Muscle of leg (tissue), 11 donors: ENCODE measurements around the gene RRAGC. TPM values are rescaled to one million over a fixed set of nuclear protein-coding genes. Genes with fewer than 3 reads are reported as not detected.
A peak's percentile ranks its signal among the peaks of the same experiment; 100 is the strongest.

Experiments used
- DNase-seq: peaks from one replicate; pipeline ENCODE4 v3.0.0; 2013
- H3K27ac ChIP-seq: one replicate; pipeline ENCODE4 v1.5.1; 2013; ENCODE audit warnings: mild to moderate bottlenecking, low read length, control low read depth
- H3K27me3 ChIP-seq: one replicate; pipeline ENCODE4 v1.6.1; 2013; ENCODE audit warnings: low read length; ENCODE audit not compliant: control insufficient read depth, insufficient read depth
- H3K36me3 ChIP-seq: one replicate; pipeline ENCODE4 v1.6.1; 2013; ENCODE audit warnings: low read length; ENCODE audit not compliant: control insufficient read depth, insufficient read depth
- H3K4me1 ChIP-seq: one replicate; pipeline ENCODE4 v1.6.1; 2013; ENCODE audit warnings: low read length; ENCODE audit not compliant: control insufficient read depth, insufficient read depth
- H3K4me3 ChIP-seq: one replicate; pipeline ENCODE4 v1.5.1; 2013; ENCODE audit warnings: low read length, control low read depth
- H3K9me3 ChIP-seq: replicated peaks from 2 replicates; pipeline ENCODE4 v1.6.1; 2013; ENCODE audit warnings: low read depth, low read length; ENCODE audit not compliant: control insufficient read depth
- WGBS: methylation state at CpG from one replicate; pipeline ENCODE4 v1.1.5; 2013; ENCODE audit warnings: missing lambda C conversion rate; ENCODE audit not compliant: insufficient coverage; 5-methylcytosine and 5-hydroxymethylcytosine counted together
- polyA plus RNA-seq, 8 donors: library from polyadenylated mRNA; unstranded; fragments of 120-200 nt; gene quantifications; one replicate each; pipeline versions ENCODE4 v1.2.1 to v1.2.3, GENCODE V29; 2013; ENCODE audit warnings: inconsistent platforms in 1 of 8, low replicate concordance in 1 of 8; ENCODE audit not compliant: insufficient read length in 8 of 8, insufficient read depth in 1 of 8
- total RNA-seq: library from RNA; stranded (reverse); fragments of 120-200 nt; gene quantifications from one replicate; pipeline ENCODE4 v1.2.4, GENCODE V29; 2013

Gene RRAGC
- total and polyA plus RNA-seq, 9 donors, result 13.6 to 26.2 (median 20.7) TPM

DNA sequence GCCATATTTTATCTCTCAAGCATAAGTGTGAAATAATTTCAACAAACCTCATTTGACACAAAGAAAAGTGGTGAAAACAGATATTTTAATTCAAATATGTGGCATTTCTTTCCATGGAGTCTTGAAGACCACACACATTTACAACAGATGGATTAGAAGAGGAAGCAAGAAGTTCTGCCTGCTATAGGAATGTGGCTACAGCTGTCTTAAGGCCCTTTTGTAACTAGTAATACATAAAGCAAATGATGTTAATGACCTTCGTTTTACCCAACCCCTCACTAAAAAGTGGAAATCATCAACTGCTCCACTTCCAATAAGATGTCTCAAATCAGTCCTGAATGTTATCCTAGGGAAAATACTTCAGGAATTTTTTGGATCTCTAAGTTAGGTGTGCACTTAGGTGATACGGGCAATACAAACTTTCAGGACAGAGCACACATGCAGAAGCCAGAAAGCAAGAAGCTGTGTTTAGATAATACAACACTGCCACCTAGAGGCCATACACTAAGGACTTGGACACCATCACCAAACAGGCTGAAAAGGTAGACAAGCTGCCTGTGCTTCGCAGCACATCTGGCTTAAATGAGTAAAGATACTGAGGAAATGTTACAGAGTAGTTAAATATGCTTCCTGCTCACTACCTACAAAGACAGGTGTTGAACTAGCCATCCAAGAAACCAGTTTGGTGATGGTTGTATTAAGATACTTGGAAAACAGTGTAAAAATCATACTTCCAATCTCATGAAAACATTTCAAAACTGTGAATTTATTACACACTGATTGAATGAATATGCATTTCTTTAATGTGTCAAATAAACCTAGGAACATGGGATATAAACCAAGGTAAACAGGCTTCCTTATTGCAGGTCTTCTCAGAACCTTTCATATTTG, 24.4 kb downstream of the RRAGC start:
- DNase-seq, result peak; percentile 90
- Histone ChIP-seq H3K4me1 (no peaks in the 10 kb centered on the region), H3K36me3 (peaks cover 17% of the 10 kb centered on the region), H3K27me3 (no peaks in the 10 kb centered on the region), H3K9me3 (no peaks in the 10 kb centered on the region), H3K4me3 (no peak overlapping the region), H3K27ac (no peak overlapping the region)
- no CpG with 5 or more reads among the region's 3 CpGs for WGBS

- Histone ChIP-seq H3K36me3 (peaks cover 14% of the 10 kb centered on the region), H3K4me3 (no peak overlapping the region), H3K4me1 (no peaks in the 10 kb centered on the region), H3K9me3 (no peaks in the 10 kb centered on the region), H3K27ac (no peak overlapping the region), H3K27me3 (no peaks in the 10 kb centered on the region)
- 100% methylated on average over 1 of the region's 3 CpGs for WGBS
- DNase-seq, result no peak
Observed at GRCh38 chr1:38834221-38834782, 25.3 kb downstream of the RRAGC start.

GRCh38 chr1:38833146-38833545, 26.4 kb downstream of the RRAGC start:
- Histone ChIP-seq H3K9me3 (no peaks in the 10 kb centered on the region), H3K27ac (no peak overlapping the region), H3K4me3 (no peak overlapping the region), H3K4me1 (no peaks in the 10 kb centered on the region), H3K36me3 (peaks cover 4% of the 10 kb centered on the region), H3K27me3 (no peaks in the 10 kb centered on the region)
- no peak for DNase-seq
- WGBS, result 47% methylated on average over 1 of the region's 3 CpGs

- no peaks in the 10 kb centered on the region for H3K36me3 ChIP-seq
- H3K27me3 ChIP-seq, result no peaks in the 10 kb centered on the region
- no peaks in the 10 kb centered on the region for H3K4me1 ChIP-seq
- DNase-seq, result no peak
- WGBS, result 83% methylated on average over 1 of the region's 3 CpGs
- no peaks in the 10 kb centered on the region for H3K9me3 ChIP-seq
- no peak overlapping the region for H3K27ac ChIP-seq
- H3K4me3 ChIP-seq, result no peak overlapping the region
Observed at GRCh38 chr1:38832370-38832734, 27.2 kb downstream of the RRAGC start.

GRCh38 chr1:38831731-38832369, 27.7 kb downstream of the RRAGC start:
- 63% methylated on average over 4 of the region's 6 CpGs for WGBS
- Histone ChIP-seq H3K36me3 (no peaks in the 10 kb centered on the region), H3K4me1 (no peaks in the 10 kb centered on the region), H3K27ac (no peak overlapping the region), H3K9me3 (no peaks in the 10 kb centered on the region), H3K27me3 (no peaks in the 10 kb centered on the region), H3K4me3 (no peak overlapping the region)
- DNase-seq, result no peak

- WGBS, result no CpG with 5 or more reads among the region's 1 CpG
- Histone ChIP-seq H3K4me1 (no peaks in the 10 kb centered on the region), H3K36me3 (no peaks in the 10 kb centered on the region), H3K4me3 (no peak overlapping the region), H3K9me3 (no peaks in the 10 kb centered on the region), H3K27ac (no peak overlapping the region), H3K27me3 (peaks cover 5% of the 10 kb centered on the region)
- no peak for DNase-seq
Observed at GRCh38 chr1:38829368-38829767, 30.2 kb downstream of the RRAGC start.

DNA sequence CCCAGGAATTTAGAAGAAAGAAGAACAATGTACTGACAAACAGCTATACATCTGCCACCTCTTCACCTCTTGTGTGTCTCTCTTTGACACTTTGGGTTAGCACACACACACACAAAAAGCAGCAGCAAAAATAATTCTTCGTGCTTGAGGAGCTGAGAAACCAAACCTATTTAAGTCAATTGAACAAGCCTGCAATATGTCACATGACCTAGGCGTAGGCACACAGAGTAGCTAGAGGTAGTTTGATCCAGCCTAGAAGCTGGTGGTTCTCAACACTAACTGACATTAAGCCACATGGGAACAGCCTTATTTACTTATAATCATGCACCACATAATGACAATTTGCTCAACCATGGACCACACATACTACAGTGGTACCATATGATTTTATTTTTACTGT, 32.3 kb downstream of the RRAGC start:
- Histone ChIP-seq H3K36me3 (no peaks in the 10 kb centered on the region), H3K4me3 (no peak overlapping the region), H3K27me3 (peaks cover 7% of the 10 kb centered on the region), H3K4me1 (no peaks in the 10 kb centered on the region), H3K9me3 (no peaks in the 10 kb centered on the region), H3K27ac (no peak overlapping the region)
- WGBS, result no CpG with 5 or more reads among the region's 2 CpGs
- no peak for DNase-seq

DNA sequence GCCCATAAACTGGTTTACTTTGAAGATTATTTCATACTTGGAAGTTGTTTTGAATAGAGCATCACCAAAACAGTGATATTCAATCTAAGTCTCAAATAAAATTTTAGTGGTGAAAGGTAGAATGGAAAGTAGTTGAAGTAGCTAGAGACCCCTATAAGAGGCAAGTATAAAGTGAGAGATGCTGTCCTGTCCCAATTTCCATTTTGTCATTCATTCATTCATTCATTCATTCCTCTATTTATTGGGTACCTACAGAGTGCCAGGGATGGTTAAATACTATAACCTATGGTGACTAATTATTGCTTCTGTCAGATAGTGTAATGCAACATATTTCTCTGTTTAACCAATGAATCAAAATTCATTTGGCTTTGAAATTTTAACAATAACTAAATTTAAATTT, 32.7 kb downstream of the RRAGC start:
- no peaks in the 10 kb centered on the region for H3K4me1 ChIP-seq
- no peak for DNase-seq
- H3K9me3 ChIP-seq, result no peaks in the 10 kb centered on the region
- H3K27me3 ChIP-seq, result peaks cover 7% of the 10 kb centered on the region
- no peak overlapping the region for H3K27ac ChIP-seq
- no peaks in the 10 kb centered on the region for H3K36me3 ChIP-seq
- H3K4me3 ChIP-seq, result no peak overlapping the region

DNA sequence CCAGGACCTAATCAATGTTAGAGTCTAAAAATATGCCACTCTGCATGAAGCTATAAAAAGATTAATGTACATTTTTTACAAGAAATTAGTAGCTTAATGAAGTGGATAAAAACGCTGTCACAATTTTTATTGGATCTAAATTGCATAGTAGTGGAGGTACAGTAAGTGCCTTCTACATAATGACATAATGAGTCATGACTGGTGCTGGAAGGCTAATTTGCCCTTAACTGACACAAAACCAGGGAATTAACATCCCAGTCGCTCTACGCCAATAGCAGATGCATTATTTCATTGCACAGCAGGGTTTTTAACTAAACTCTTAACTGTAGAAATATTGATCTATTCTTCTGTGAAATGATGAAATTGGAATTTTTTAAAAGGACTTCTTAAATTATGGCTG, 33.3 kb downstream of the RRAGC start:
- WGBS, result no CpG with 5 or more reads among the region's 3 CpGs
- H3K36me3 ChIP-seq, result no peaks in the 10 kb centered on the region
- no peak for DNase-seq
- no peaks in the 10 kb centered on the region for H3K4me1 ChIP-seq
- H3K4me3 ChIP-seq, result no peak overlapping the region
- no peaks in the 10 kb centered on the region for H3K9me3 ChIP-seq
- H3K27me3 ChIP-seq, result peaks cover 11% of the 10 kb centered on the region
- H3K27ac ChIP-seq, result no peak overlapping the region

GRCh38 chr1:38820860-38821259, 38.7 kb downstream of the RRAGC start:
- H3K36me3 ChIP-seq, result no peaks in the 10 kb centered on the region
- no peak for DNase-seq
- peaks cover 56% of the 10 kb centered on the region for H3K27me3 ChIP-seq
- H3K9me3 ChIP-seq, result peaks cover 6% of the 10 kb centered on the region
- H3K4me3 ChIP-seq, result no peak overlapping the region
- peaks cover 11% of the 10 kb centered on the region for H3K4me1 ChIP-seq
- no peak overlapping the region for H3K27ac ChIP-seq
- WGBS, result 40% methylated on average over 1 of the region's 1 CpG
